K562 (cell line): ENCODE measurements around the gene SPOCD1. TPM values are rescaled to one million over a fixed set of nuclear protein-coding genes. Genes with fewer than 3 reads are reported as not detected.

Experiments
- CHD7 ChIP-seq: fragments of 200-600 bp; sonication (generic); IDR thresholded peaks from one replicate; pipeline ENCODE4 v1.6.1; 2012; ENCODE audit warnings: mild to moderate bottlenecking, low read depth, low read length, inconsistent platforms
- COPS2 ChIP-seq: fragments of 450-650 bp; conservative IDR thresholded peaks from 2 replicates; pipeline ENCODE4 v1.6.1; 2016; ENCODE audit warnings: mild to moderate bottlenecking, moderate library complexity
- FOXM1 ChIP-seq, 2 experiments: fragments of 450-650 bp in 1 of 2; sonication (generic) in 1 of 2; formaldehyde crosslinking in 1 of 2; IDR thresholded peaks; 2 replicates each; pipeline versions ENCODE4 v1.6.1 to v1.9.0; 2017 to 2022; ENCODE audit warnings: low read depth in 2 of 2, mild to moderate bottlenecking in 2 of 2, missing genetic modification reagents in 1 of 2, moderate library complexity in 1 of 2
- FOXO4 ChIP-seq: fragments of 450-650 bp; formaldehyde crosslinking; IDR thresholded peaks from 2 replicates; pipeline ENCODE4 v1.4.0; 2020; ENCODE audit warnings: mild to moderate bottlenecking, moderate library complexity
- FUS ChIP-seq: fragments of 200-400 bp; formaldehyde crosslinking; optimal IDR thresholded peaks from 2 replicates; pipeline ENCODE3; 2017; ENCODE audit warnings: low read depth, low read length
- HMG20A ChIP-seq: fragments of 450-650 bp; formaldehyde crosslinking; conservative IDR thresholded peaks from 2 replicates; pipeline ENCODE4 v1.4.0; 2020; ENCODE audit warnings: mild to moderate bottlenecking, mixed read lengths
- KAT8 ChIP-seq: fragments of 450-650 bp; IDR thresholded peaks from 2 replicates; pipeline ENCODE4 v1.6.1; 2016; ENCODE audit warnings: low read depth, mild to moderate bottlenecking
- KDM2B ChIP-seq: fragments of 250-450 bp; sonication (Bioruptor Pico); IDR thresholded peaks from 2 replicates; pipeline ENCODE4 v1.8.0; 2021; ENCODE audit warnings: mild to moderate bottlenecking, moderate library complexity
- MCM3 ChIP-seq: fragments of 450-650 bp; IDR thresholded peaks from 2 replicates; pipeline ENCODE4 v1.6.1; 2016
- RBFOX2 ChIP-seq: fragments of 200-400 bp; formaldehyde crosslinking; IDR thresholded peaks from 2 replicates; pipeline ENCODE4 v1.6.1; 2017; ENCODE audit warnings: low read depth, mild to moderate bottlenecking, low read length, moderate library complexity
- SMC3 ChIP-seq: conservative IDR thresholded peaks from 2 replicates; pipeline ENCODE4 v1.6.1; 2011; ENCODE audit warnings: low read depth, low read length, improper control_type of control experiment; ENCODE audit not compliant: insufficient read depth
- TBL1XR1 ChIP-seq, 2 experiments: IDR thresholded peaks; 2 replicates each; pipeline ENCODE4 v1.6.1; 2012; ENCODE audit warnings: improper control_type of control experiment in 2 of 2, low read length in 2 of 2, mild to moderate bottlenecking in 1 of 2
- TFAP4 ChIP-seq: sonication (generic); formaldehyde crosslinking; IDR thresholded peaks from 2 replicates; pipeline ENCODE4 v1.8.0; 2022; ENCODE audit warnings: missing genetic modification reagents, mild to moderate bottlenecking, moderate library complexity, borderline replicate concordance
- polyA plus RNA-seq, 8 experiments: library from polyadenylated mRNA; depleted of rRNA in 4 of 8; stranded (reverse) in 5 of 8; unstranded in 3 of 8; fragments of >200 nt; fragmentation: Nextera tagmentation in 2 of 8; fragmentation: Illumina TruSeq in 1 of 8; extraction: Ambion mirVana in 2 of 8; extraction: Trizol in 1 of 8; gene quantifications; 2 replicates each; pipeline versions ENCODE4 v1.2.1 to v1.2.3, GENCODE V29; 2011 to 2014; ENCODE audit warnings: inconsistent platforms in 1 of 8, missing spikeins in 1 of 8
- total RNA-seq, 7 experiments: library from RNA; depleted of rRNA in 6 of 7; stranded (reverse); fragments of >200 nt in 6 of 7; fragmentation: Illumina TruSeq in 2 of 7; extraction: Trizol in 2 of 7; gene quantifications; 2 replicates each; pipeline versions ENCODE4 v1.2.1 to v1.2.3, GENCODE V29; 2011 to 2021; ENCODE audit warnings: low replicate concordance in 1 of 7

SPOCD1 gene
- total and polyA plus RNA-seq, 9 of the 15 experiments (the other 6 are each of a cell fraction or from before 2014, with no cell fraction given) = 0.03 to 0.71 (median 0.26) TPM; not detected in 1

DNA sequence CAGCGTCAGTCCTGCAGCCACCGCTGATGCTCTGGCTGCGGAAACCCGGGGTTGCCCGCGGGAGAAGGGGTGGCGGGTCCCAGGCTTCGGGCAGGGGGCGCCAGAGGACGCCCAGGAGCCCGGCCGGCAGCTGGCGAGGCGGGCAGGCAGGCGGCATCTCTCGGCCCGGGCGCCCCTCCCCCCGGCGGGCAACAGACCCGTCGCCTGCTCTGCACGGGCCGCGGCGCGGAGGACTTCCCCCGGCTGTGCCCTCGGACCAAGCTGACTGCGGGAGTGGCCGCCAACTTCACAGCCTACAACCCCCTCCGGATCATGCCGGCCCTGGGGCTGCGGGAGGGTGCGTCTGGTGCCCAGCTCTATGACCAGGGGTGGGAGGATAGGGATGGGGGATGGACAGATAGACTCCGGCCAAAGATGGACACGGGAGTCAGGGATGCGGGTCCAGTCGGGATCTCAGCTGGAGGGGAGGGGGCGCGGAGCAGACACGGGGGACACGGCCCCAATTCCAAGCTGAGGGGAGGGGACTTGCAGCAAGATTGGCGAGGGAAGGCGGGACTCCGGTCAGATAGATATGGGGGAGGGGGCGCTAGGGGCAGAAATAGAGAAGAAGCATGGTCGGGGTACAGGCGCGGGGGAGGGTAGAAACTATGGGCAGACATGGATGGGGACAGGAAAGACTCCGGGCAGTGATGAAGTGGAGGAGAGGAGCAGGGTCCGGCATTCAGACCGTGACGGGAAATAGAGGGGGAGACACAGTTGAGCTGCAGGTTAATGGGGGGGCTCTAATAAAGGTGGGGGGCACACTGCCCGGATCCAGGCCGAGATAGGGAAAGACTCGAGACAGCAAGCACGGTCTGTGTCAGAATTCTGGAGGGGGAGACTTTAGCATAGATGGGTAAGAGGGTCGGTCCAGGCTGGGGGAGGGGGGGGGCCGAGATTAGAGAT is 52.8 kb downstream of the SPOCD1 start (continued):
- TF ChIP-seq CHD7 (no peak), HMG20A (CRISPR knock-in tag) (no peak), KAT8 (no peak), TFAP4 (CRISPR knock-in tag) (peak; percentile 39; the same call in 1 of the 2 replicates), FUS (no peak), MCM3 (no peak), FOXO4 (no peak), KDM2B (peak; percentile 26; the same call in 1 of the 2 replicates), FOXM1 (IDR thresholded peaks at IDR 0.05; ENCODE audit: low read depth) (no peak), FOXM1 (CRISPR knock-in tag; IDR thresholded peaks at IDR 0.05; ENCODE audit: low read depth) (no peak), COPS2 (no peak), TBL1XR1 (IDR thresholded peaks at IDR 0.05; ENCODE audit: low read length in 2 of 2) (no peak), RBFOX2 (peak; percentile 30; the same call in 1 of the 2 replicates), SMC3 (peak; percentile 34; the same call in 1 of the 2 replicates)
